GM18873 (cell line): ENCODE data around the gene HAUS2.

Experiments used
- ATAC-seq: cut with Tn5 transposase; IDR thresholded peaks from one replicate; pipeline ENCODE4 v1.9.1; 2021; ENCODE audit warnings: mild to moderate bottlenecking, moderate library complexity, moderate number of reproducible peaks; ENCODE audit not compliant: unreplicated experiment, low FRiP score

The HAUS2 gene

GRCh38 chr15:42604894-42605744 is 56.5 kb downstream of the HAUS2 start:
- ATAC-seq = no peak

- ATAC-seq = no peak
Observed at GRCh38 chr15:42605796-42606195, 57.2 kb downstream of the HAUS2 start.

- no peak for ATAC-seq
Observed at GRCh38 chr15:42608110-42608531, 59.5 kb downstream of the HAUS2 start.

- no peak for ATAC-seq
Observed at GRCh38 chr15:42608752-42609488, 60.3 kb downstream of the HAUS2 start.

- no peak for ATAC-seq
Observed at GRCh38 chr15:42611532-42611931, 62.9 kb downstream of the HAUS2 start.

- no peak for ATAC-seq
Observed at GRCh38 chr15:42612367-42612912, 63.8 kb downstream of the HAUS2 start.

- ATAC-seq = no peak
Observed at GRCh38 chr15:42616107-42616506, 67.5 kb downstream of the HAUS2 start.
